Stimulated activated CD4-positive, alpha-beta T cell treated with anti-CD3 and anti-CD28 coated beads, Interleukin-12 subunit alpha, Interleukin-12 subunit beta, amount 100 ng/mL, for 48 hours (primary cell): ENCODE data around the gene NCOA3.
"Not testable (repeated sequence)": the region's sequence is repeated elsewhere in the genome, so short reads cannot be mapped to it uniquely, and the experiment has no call there.

Source experiments
- DNase-seq, 3 donors: peaks; one replicate each; pipeline ENCODE4 v3.0.0-alpha.2; 2020; ENCODE audit warnings: low read depth in 2 of 3, low spot score in 1 of 3

The NCOA3 gene

GRCh38 chr20:47468290-47469050 is 33.2 kb upstream of the NCOA3 start:
- DNase-seq: no peak

GRCh38 chr20:47475419-47476044 is 26.2 kb upstream of the NCOA3 start:
- DNase-seq: no peak

GRCh38 chr20:47476452-47476851 is 25.2 kb upstream of the NCOA3 start:
- no peak for DNase-seq

GRCh38 chr20:47479093-47479492 is 22.6 kb upstream of the NCOA3 start:
- DNase-seq: no peak

GRCh38 chr20:47479506-47479905 is 22.2 kb upstream of the NCOA3 start:
- no peak for DNase-seq

GRCh38 chr20:47480239-47480638 is 21.4 kb upstream of the NCOA3 start:
- DNase-seq: no peak

- no peak for DNase-seq
Measured at GRCh38 chr20:47480705-47481104, 21.0 kb upstream of the NCOA3 start.

GRCh38 chr20:47481330-47482216 is 20.1 kb upstream of the NCOA3 start:
- no peak for DNase-seq

GRCh38 chr20:47482705-47483104 is 19.0 kb upstream of the NCOA3 start:
- DNase-seq: no peak

- no peak for DNase-seq
Measured at GRCh38 chr20:47484303-47484702, 17.4 kb upstream of the NCOA3 start.

GRCh38 chr20:47487175-47487917 is 14.3 kb upstream of the NCOA3 start:
- DNase-seq: peak; percentile 46 to 75 (median 57)

GRCh38 chr20:47489448-47489872 is 12.2 kb upstream of the NCOA3 start:
- DNase-seq: no peak

- no peak for DNase-seq
Measured at GRCh38 chr20:47490795-47491194, 10.9 kb upstream of the NCOA3 start.

GRCh38 chr20:47492284-47492683 is 9.4 kb upstream of the NCOA3 start:
- DNase-seq: no peak

- DNase-seq: peak in 2 of 3 donors; percentile 61 to 63
Measured at GRCh38 chr20:47493175-47493962, 8.3 kb upstream of the NCOA3 start.

GRCh38 chr20:47493963-47494293 is 7.8 kb upstream of the NCOA3 start:
- no peak for DNase-seq

- DNase-seq: not testable (repeated sequence)
Measured at GRCh38 chr20:47494606-47495005, 7.1 kb upstream of the NCOA3 start.

GRCh38 chr20:47496118-47496517 is 5.6 kb upstream of the NCOA3 start:
- DNase-seq: no peak

- no peak for DNase-seq
Measured at GRCh38 chr20:47498606-47499005, 3.1 kb upstream of the NCOA3 start.

- no peak for DNase-seq
Measured at GRCh38 chr20:47499053-47499452, 2.6 kb upstream of the NCOA3 start.
